Measurements from ENCODE around the gene RBM3.

GRCh38 chrX:48600226-48600625, 25.9 kb downstream of the RBM3 start:
- TF ChIP-seq POLR2A (IDR thresholded peaks at IDR 0.05): no peak
- no peak for TF ChIP-seq CTCF (IDR thresholded peaks at IDR 0.05)

Measured in thyroid gland (tissue), 4 donors.